Measurements from ENCODE around the gene CNTN5. TPM values are rescaled to one million over a fixed set of nuclear protein-coding genes. Genes with fewer than 3 reads are reported as not detected.

The CNTN5 gene
- total RNA-seq, 2 experiments from 2014 or later: not detected

DNA sequence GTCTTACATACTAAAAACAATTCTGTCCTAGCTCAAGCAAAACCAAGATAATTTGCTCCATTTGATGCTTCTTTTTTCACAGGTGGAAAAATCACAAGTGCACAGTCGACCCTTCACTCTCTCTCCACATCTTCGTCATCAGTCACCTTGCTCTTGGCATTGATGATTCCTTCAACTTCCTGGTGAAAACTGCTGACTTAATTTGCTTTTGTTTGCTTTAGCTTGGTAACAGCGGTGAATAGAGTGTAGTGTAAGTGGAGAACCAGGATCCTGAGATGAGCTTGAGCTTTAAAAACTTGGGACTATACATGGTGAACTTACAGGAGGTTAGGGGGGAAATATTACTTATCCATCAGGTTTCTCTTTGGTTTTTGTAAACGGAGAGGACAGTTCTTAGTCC, 1335.3 kb downstream of the CNTN5 start:
- Mint-ChIP-seq H3K4me1 (ENCODE audit: low read depth) (no peaks in the 10 kb centered on the region), H3K27me3 (no peaks in the 10 kb centered on the region), H3K36me3 (ENCODE audit: low read depth) (no peaks in the 10 kb centered on the region), H3K27ac (no peak overlapping the region), H3K9me3 (peaks cover 11% of the 10 kb centered on the region), H3K4me3 (no peak overlapping the region)
- Histone ChIP-seq H3K4me3 (ENCODE audit: low read length) (no peak overlapping the region), H3K27me3 (ENCODE audit: control insufficient read depth in 1 of 2, insufficient read depth in 2 of 2, low read length in 2 of 2) (no peaks in the 10 kb centered on the region), H3K27ac (ENCODE audit: low read depth in 1 of 2, low read length in 2 of 2) (no peak overlapping the region), H3K9me3 (ENCODE audit: control insufficient read depth in 1 of 2, insufficient read depth in 1 of 2, low read length in 2 of 2) (peaks cover 0 to under 1% of the 10 kb centered on the region in 2 experiments), H3K4me1 (ENCODE audit: insufficient read depth, low read length) (no peaks in the 10 kb centered on the region), H3K36me3 (ENCODE audit: insufficient read depth, low read length) (no peaks in the 10 kb centered on the region)
- TF ChIP-seq, protein P1, sequence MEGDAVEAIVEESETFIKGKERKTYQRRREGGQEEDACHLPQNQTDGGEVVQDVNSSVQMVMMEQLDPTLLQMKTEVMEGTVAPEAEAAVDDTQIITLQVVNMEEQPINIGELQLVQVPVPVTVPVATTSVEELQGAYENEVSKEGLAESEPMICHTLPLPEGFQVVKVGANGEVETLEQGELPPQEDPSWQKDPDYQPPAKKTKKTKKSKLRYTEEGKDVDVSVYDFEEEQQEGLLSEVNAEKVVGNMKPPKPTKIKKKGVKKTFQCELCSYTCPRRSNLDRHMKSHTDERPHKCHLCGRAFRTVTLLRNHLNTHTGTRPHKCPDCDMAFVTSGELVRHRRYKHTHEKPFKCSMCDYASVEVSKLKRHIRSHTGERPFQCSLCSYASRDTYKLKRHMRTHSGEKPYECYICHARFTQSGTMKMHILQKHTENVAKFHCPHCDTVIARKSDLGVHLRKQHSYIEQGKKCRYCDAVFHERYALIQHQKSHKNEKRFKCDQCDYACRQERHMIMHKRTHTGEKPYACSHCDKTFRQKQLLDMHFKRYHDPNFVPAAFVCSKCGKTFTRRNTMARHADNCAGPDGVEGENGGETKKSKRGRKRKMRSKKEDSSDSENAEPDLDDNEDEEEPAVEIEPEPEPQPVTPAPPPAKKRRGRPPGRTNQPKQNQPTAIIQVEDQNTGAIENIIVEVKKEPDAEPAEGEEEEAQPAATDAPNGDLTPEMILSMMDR (IDR thresholded peaks at IDR 0.05): no peak
- DNase-seq (no peak), ATAC-seq (ENCODE audit: poor library complexity) (no peak)
- ChIA-PET CTCF (no interaction called here), POLR2A (no interaction called here)
- intact Hi-C loops (cut with DNase I, micrococcal nuclease): no loop called here

DNA sequence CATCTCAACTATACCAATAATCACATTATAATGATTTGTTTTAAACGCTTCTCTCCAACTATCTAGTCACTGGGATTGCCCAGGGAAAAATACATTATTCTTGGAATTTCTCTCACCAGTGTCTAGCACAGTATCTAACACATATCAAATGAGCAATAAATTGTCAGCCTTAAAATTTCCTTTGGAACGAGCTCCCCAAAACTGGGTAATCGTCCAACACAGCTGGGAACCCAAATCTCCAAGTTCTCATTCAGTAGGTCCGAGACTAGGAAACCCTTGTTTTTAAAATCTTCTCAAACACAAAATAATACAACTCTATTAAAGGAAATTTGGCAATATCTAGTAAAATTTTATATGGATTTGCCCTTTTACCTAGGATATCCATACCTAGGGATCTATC, 1338.5 kb downstream of the CNTN5 start:
- no peak overlapping the region for H3K4me3 Mint-ChIP-seq
- H3K27ac ChIP-seq (ENCODE audit: low read depth in 1 of 2, low read length in 2 of 2): no peak overlapping the region
- no peaks in the 10 kb centered on the region for H3K4me1 ChIP-seq (ENCODE audit: insufficient read depth, low read length)
- no peaks in the 10 kb centered on the region for H3K36me3 Mint-ChIP-seq (ENCODE audit: low read depth)
- H3K27ac Mint-ChIP-seq: no peak overlapping the region
- intact Hi-C loops (cut with DNase I, micrococcal nuclease): no loop called here
- ChIA-PET POLR2A (no interaction called here), CTCF (no interaction called here)
- no peaks in the 10 kb centered on the region for H3K27me3 ChIP-seq (ENCODE audit: control insufficient read depth in 1 of 2, insufficient read depth in 2 of 2, low read length in 2 of 2)
- H3K27me3 Mint-ChIP-seq: no peaks in the 10 kb centered on the region
- peaks cover 4 to 5% of the 10 kb centered on the region in 2 experiments for H3K9me3 ChIP-seq (ENCODE audit: control insufficient read depth in 1 of 2, insufficient read depth in 1 of 2, low read length in 2 of 2)
- TF ChIP-seq, protein P1 (IDR thresholded peaks at IDR 0.05): no peak
- no peak for ATAC-seq (ENCODE audit: poor library complexity)
- no peak overlapping the region for H3K4me3 ChIP-seq (ENCODE audit: low read length)
- H3K36me3 ChIP-seq (ENCODE audit: insufficient read depth, low read length): no peaks in the 10 kb centered on the region
- DNase-seq: no peak
- peaks cover 10% of the 10 kb centered on the region for H3K9me3 Mint-ChIP-seq
- H3K4me1 Mint-ChIP-seq (ENCODE audit: low read depth): no peaks in the 10 kb centered on the region

DNA sequence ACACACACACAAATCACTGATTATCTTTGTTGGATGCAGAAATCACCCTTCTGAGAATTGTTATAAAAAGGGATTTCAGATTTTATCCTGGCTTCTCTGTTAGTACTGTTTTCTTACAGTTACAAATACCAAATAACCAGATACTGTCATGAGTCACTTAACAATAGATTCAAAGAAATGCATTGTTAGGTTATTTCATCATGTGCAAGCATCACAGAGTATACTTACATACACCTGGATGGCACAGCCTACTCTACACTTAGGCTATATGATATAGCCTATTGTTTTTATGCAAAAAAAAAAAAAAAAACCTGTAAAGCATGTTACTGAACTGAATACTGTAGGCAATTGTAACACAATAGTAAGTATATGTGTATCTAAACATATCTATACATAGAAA, 1347.1 kb downstream of the CNTN5 start:
- intact Hi-C loops (cut with DNase I, micrococcal nuclease): no loop called here
- no peak overlapping the region for H3K4me3 ChIP-seq (ENCODE audit: low read length)
- Mint-ChIP-seq H3K9me3 (peaks cover 18% of the 10 kb centered on the region), H3K27me3 (no peaks in the 10 kb centered on the region), H3K36me3 (ENCODE audit: low read depth) (no peaks in the 10 kb centered on the region), H3K4me3 (no peak overlapping the region), H3K4me1 (ENCODE audit: low read depth) (no peaks in the 10 kb centered on the region), H3K27ac (no peak overlapping the region)
- TF ChIP-seq, protein P1 (IDR thresholded peaks at IDR 0.05): no peak
- ATAC-seq (ENCODE audit: poor library complexity) (no peak), DNase-seq (no peak)
- ChIA-PET CTCF (no interaction called here), POLR2A (no interaction called here)
- H3K27me3 ChIP-seq (ENCODE audit: control insufficient read depth in 1 of 2, insufficient read depth in 2 of 2, low read length in 2 of 2): no peaks in the 10 kb centered on the region
- H3K36me3 ChIP-seq (ENCODE audit: insufficient read depth, low read length): no peaks in the 10 kb centered on the region
- H3K27ac ChIP-seq (ENCODE audit: low read depth in 1 of 2, low read length in 2 of 2): no peak overlapping the region
- peaks cover 8 to 14% of the 10 kb centered on the region in 2 experiments for H3K9me3 ChIP-seq (ENCODE audit: control insufficient read depth in 1 of 2, insufficient read depth in 1 of 2, low read length in 2 of 2)
- H3K4me1 ChIP-seq (ENCODE audit: insufficient read depth, low read length): no peaks in the 10 kb centered on the region

All from CD4-positive, alpha-beta T cell (primary cell).